HG02973 (cell line): Measurements from ENCODE around the gene PPP2R2C.

Source experiments
- ATAC-seq: cut with Tn5 transposase; IDR thresholded peaks from one replicate; pipeline ENCODE4 v1.9.1; 2021; ENCODE audit warnings: moderate library complexity; ENCODE audit not compliant: unreplicated experiment

The PPP2R2C gene

DNA sequence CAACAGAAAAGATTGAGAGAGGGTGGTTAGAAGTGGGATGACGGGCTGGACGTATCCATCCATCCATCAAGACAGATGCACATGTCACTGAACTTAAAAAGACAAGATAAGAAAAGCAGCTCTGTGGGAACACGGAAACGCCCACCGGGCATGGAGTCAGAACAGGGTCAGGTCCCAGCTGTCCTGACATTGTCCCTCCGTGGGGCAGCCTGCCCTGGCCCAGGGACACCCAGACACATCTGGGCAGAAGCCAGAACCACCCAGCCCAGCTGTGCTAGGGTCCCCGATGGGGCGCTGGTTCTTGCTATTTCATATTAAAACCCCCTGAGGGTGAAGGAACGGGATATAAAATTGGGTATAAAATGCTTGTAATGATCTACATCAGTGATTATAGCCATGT, 88.5 kb downstream of the PPP2R2C start:
- ATAC-seq, result no peak

DNA sequence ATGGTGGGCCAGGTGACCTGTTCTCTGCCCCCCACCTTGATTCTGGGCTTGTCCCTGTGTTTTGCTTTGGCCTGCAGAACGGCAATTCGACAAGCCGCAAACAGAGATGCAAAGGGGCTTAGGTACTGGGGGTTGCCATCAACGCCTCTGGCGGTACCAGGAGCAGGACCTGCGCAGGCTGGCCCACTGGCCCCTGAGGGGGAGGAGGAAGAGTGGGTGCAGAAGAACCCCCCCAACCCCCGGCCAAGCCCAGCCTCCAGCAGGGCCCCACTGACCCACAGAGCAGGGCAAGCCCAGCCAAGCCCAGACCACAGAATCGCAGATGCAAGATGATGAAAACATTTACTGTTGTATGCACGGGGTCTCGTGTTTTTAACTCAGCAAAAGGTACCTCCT, 89.4 kb downstream of the PPP2R2C start:
- no peak for ATAC-seq

DNA sequence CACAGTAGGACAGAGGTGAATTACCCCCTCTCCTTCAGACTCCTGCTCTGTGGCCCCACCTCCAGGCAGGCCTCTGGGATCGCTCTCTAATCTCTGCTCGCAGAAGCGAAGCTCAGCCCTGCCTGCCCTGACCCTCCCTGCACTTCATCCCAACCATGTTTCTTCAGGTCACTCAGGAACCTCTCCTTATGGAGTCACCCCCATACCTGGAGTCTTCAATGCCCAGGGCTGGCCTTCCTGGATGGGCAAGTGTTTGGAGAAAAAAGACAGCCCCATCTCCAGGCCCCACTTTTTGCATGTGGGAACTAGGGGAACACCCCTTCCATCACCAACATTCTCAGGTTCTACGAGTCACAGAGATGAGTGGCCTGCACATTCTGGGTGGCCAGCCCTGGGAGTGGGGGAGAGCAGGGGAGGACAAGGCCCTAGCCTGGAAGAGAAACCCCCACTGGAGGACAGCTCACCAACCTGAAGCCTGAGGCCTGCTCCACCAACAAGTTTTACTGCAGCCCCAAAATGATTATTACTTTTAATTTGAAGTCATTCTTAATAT, 90.8 kb downstream of the PPP2R2C start:
- no peak for ATAC-seq

DNA sequence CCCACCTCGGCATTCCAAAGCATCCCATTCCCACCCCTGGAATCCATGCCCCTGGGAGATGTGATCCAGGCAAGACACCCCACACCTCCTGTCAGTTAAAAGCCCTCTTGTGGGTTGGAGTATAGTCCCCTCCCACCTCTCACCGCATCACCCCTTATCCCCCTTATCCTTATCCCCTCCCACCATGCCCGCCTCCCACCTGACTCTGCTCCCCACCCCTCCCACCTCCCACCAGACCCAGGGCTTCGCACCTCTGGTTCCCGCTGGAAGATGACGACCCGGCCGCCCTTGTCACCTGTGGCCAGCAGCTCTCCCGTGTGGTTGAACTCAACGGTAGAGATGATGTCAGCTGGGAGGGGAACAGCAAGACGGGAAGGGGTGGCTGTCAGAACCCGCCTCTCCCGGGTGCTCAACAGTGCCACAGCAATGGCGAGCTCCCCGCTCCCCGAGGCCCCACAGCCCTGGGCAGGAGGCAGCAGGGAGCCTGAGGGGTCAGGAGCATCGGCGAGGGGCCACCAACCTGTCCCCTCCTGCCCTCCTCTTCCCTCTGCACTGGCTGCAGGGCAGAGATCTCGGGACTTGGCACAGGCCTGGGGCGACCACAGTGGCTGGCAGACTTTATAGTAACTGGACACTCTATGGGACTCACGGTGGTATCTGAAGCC, 91.5 kb downstream of the PPP2R2C start:
- no peak for ATAC-seq

DNA sequence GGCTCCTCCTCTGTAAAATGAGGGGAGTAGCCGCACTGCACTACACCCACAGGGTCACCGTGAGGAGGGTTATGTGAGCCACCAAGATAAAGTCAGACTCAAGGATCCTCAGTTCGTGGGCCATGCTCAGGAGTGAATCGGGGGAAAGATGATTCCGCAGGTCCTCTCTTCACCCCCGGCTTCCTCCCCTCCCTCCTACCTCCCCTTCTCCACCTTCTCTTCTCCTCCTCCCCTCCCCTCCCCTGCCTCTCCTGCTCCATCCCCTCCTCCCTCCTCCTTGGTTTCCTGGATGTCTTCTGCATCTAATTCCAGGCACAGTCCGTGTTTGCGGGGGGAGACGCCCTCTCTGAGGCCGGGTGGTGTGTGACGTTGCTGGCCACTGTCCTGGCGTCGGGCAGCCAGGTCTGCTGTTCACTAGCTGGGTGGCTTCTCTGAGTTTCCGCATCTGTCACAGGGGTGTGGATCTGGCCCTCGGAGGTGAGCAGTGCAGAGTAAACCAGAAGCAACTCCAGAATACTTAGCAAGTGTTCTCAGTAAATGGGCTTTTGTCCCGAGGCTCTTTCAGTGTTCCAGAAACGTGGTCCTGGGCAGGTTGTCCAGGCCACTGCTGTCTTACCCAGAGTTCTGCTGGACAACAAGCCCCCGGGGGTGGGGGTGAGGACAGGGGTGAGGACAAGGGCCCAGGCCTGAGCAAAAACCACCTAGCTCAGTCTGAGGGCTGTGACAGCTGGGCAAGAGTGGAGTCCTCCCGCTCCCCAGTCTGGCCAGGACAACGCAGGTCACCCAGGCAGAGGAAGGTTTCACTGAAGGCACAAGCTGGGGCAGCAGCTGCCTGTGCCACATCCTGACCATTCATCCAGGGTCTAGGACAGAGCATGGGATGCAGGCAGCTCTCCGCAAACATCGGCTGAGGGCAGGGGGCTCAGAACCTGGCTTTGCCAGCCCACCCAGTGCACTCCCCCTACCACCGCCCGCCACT, 92.4 kb downstream of the PPP2R2C start:
- ATAC-seq, result no peak

DNA sequence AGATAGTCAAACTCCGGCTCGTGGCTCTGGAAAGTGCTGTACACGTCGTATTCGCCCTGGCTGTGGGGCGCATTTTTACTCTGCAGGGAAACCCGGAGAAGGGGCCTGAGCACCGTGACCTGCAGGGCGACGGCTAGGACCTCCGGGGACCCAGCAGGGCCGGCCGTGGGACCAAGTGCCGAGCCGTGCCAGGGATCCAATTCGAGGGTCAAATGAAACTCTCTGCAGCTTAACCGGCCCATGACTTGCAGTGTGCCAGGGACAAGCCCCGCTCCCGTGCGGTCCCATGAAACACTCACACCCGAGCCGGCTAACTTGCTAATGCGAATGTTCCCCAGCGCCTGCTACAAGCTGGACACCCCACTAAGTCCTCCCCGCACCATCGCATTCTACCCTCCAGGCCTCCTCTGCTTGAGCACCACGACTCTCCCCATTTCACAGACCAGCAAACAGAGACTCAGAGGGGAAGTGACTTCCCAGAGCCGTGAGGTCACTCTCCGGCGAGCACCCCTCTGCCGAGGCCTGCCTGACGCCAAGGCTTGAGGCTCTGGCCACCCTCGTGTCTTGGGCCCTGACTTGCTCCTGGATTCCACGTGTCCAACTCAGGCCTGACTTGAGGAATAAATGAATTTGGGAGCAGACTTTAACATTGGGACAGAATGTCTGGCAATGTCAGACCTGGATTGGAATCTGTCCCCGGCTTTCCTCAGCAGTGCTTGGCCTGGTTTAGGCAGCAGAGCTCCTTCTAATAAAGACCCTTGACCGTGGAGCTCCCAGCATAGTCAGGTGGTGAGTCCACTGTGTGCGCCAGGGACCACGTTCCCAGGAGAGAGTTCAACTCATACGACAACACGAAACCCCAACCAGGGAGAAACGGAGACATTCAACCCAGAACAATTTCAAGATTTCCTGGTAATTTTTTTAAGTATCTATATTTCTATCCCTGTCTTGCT, 93.6 kb downstream of the PPP2R2C start:
- no peak for ATAC-seq

DNA sequence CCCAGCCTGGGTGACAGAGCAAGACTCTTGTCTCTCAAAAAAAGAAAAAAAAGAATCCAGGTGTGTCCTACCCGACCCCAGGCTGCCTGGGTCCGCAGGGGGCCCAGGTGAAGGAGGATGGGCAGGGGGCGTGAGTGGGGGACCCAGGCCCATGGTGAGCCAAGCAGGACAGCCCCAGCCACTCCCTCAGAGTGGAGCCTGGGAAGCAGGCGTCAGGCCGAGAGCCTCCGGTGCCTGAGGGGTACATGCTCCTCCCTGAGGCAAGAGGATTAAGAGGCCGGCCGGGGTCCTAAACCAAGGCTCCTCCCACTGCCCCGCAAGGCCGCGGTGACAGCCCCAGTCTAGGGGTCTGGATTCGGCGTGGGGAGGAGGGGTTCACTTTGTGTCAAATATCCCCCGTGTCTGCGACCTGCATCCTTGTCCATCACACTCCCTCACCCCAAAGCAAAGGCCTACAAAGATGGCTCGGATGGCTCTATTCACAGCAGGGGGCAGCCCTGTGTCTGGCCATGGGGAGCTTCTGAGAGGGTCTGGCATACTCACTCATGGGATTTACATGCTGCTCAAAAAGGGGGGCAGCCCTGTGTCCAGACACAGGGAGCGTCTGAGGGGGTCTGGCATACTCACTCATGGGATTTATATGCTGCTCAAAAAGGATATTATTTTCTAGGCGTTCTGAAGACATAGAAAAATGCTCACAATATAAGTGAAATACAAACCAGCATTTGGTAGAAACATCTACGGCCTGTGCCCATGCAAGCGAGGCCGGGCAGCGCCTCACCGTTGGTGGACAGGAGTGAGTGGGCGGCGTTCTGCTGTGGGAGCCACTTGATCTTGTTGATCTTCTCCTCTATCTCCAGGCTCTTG, 94.6 kb downstream of the PPP2R2C start:
- ATAC-seq, result no peak

DNA sequence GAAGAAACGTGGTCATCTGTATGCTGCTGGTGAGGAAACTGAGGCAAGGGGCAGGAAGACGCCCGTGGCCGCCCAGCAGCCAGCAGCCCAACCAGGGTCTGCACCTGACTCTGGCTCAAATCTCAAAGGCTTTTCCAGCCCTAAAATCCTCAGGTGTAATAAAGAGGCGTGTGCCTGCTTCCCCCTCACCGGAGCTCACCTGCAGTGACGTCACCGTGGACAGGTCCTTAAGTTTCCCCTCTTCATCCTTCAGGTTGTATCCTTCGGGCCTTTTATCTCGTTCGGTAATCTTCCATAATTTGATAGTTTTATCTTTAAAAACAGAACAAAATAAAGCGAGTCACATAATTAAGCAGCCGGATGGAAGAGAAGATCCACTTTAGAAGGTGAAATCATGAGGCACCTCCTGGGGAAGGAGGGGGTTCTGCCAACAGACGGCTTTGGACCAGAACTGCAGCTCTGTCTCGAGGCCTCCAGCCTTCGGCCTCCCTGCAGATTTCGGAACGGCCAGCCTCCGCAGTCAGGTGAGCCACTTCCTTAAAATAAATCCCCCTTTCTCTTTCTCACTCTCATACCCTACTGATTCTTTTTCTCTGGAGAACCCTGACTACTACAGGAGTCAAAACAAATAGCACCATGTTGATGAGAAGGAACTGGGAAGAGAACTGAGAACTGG, 96.7 kb downstream of the PPP2R2C start:
- ATAC-seq, result no peak

DNA sequence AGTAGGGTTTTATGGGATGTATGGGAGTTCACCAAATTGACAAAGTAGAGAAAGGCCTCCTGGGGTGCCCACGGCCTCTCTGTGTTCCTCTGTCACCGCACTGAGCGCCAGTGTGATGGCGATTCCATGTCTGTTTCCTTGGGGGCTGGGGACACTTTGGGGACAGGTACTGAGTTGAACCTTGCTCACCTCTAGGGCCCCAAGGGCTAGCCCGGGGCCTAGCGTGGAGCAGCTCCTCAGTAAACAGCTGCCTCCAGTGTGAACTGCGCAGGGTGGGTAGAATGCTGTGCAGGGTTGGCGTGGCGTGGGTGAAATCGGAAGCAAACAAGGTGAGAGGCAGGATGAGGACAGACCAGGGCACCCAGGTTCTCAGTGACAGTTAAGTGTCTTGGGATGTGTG, 97.8 kb downstream of the PPP2R2C start:
- no peak for ATAC-seq

DNA sequence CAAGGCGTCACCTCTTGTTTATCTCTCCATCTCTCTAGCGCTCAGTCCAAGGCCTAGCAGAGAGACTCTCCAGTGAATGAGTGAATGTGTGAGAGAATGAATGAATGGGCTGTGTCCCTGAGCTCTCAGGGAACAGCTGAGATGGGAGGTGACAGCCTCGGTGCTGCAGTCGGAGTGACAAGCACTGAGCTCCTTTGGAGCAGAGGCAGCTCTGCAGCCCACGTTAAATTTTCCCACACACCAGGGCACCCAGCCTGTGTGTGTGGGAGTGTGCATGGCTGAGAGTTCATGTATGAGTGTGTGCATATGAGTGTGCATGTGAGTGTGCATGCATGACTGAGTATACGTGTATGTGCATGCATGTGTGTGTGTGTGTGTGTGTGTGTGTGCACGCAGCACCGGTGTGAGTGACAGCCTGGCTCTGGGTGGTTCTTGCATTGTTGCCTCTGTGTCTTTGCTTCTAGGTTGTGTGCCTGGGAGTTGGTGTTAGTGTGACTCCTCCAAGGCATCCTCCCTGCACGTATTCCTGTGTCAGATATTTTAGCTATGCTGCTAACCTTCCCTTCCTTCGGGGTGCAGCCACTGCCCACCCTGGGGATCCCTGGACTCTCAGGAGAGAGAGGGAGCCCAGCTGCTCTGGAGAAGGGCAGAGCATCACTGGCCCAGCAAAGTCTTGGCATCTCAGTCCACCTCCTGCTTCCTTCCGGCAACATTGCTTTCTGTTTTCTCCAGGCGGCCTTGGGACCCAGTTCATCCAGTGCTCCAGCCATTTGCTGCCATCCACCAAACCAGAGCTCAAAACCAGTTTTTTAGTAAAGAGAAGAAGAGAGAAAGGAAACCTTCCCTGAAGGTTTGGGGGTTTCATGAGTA, 98.6 kb downstream of the PPP2R2C start:
- ATAC-seq, result no peak

DNA sequence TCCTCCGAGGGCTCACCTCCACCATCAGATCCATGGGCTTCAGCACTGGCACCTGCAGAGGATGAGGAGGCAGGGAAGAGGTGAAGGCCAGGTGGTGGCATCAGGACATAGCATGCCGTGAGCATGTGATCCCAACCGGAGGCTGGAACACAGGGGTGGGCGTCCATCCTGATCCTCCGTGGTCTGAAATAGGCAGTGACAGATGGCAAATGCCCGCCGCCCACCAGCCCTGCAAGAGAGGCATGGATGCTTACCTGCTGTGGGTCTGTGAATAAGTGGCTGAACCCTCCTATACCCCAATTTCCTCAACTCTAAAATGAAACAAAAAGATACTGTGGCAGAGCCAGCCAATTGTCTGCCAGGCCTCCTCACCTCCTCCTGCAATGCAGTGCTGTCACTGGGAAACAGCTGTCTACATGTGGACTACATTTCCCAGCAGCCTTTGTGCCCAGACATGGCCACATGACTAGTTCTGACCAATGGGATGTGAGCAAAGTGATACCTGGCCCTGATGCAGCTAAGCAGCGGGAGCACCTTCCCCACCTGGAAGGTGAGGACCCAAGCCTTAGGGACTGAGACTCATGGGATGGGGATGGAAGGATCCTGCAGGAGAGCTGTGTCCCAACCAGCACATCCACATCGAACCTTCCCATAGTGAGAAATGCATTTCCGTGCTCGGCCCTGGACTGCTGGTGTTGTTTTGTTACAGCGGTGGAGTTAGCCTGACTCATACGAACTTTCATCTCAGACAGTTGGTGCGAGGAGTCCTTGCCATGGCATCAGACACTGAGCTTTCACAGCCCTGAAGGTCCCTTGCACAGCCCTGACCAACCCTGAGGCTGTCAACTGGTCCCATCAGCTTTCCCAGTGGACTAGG, 99.5 kb downstream of the PPP2R2C start:
- peak; percentile 74 for ATAC-seq

DNA sequence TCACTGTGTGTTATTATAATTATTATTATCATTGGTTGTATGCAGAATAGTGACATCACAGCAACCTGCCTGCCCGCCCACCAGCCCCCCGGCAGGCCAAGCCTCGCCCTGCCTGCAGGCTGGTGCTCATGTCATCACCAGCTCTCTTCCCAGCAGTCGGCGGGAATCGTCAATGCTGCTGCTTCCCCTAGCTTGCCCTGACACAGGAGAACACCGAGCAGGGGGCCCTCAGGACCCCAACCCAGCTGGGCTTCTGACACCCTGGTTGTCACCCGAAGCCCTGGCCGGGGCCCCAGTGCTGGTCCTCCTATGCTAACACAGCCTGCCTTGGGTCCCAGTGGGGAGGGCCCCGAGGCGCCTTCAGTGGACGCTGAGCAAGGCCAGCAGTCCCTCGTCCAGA, 100.6 kb downstream of the PPP2R2C start:
- no peak for ATAC-seq

DNA sequence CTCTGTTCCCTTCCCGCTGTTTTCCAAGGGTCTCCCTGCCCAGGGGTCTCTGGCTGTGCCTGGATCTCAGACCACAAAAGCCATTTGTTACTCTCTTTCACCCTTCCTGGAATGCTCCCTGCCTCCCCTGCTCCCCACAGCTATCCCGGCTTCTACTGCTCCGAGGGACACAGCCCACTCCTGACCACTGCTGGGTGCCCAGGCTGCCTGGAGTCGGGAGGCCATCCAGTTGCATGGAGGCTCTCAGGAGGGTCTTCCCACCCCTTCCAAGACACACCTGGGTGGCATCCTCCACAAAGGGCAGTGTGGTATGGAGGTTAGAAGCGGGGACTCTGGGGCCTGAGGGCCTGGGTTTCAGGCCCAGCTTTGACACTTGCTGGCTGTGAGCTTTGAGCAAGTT, 101.1 kb downstream of the PPP2R2C start:
- ATAC-seq, result no peak

DNA sequence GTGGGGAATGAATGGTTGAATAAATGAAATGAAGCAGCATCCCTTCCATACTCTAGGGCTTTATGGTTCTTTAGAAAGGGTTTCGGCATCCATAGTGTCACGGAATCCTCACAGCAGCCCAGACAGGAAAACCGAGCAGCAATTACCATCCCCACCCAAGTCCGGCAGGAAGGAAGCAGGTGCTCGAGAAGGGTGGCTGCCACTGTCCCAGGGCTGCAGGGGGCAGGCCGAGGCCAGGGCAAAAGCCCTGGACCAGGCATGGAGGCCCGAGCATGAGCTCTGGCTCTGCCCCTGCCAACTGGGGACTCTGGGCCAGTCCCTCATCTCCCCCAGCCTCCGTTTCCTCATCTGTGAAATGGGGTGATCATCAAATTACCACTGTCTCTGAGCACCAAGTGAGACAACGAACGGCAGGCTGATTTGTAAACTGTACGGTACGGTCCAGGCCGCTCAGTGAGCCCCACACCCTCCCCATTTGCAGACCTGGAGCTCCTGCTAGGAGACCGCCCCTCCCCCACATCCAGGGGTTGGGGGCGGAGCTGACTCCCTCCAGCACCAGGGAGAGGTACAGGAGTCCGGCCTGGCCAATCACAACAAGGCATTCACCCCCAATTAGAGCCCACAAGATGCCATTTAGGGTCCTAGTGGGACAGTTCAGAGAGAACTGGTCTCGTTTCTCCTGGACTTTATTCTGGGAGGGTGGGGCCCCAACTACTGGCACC, 102.3 kb downstream of the PPP2R2C start:
- no peak for ATAC-seq

DNA sequence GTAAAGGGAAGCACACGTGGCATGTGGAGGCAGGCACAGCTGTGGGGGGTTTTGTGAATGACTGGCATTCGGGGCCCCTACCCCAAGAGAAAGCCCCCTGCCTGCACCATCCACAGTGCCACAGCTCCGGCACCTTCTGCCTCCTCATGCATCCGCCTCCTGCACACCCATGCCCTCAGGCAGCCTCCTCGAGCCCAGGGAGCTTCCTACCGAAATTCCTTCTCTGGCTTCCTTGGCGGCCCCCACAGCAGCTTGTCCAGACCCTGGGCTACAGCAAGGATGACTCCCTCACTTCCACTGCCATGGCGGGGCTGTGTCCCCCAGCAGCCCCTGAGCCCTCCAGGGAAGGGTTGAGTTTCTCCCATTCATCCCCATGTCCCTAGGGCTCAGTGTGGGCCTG, 102.9 kb downstream of the PPP2R2C start:
- ATAC-seq, result no peak

DNA sequence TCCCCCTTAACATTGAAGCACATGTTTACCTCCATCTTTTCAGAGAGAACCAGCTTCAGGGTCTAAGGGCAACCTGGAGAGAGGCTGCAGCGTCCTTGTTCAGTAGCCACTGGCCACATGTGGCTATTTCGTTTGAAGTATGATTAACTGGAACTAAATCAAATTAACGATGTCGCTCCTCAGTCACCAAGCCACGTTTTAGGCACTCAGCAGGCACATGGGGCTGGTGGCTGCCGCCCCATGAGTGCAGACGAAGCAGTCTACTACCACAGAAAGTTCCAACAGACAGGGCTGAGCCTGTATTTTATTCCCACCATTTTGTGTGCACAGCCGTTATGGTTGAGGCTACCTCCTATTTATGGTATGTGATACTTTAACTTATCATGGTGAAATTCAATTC, 103.4 kb downstream of the PPP2R2C start:
- no peak for ATAC-seq

DNA sequence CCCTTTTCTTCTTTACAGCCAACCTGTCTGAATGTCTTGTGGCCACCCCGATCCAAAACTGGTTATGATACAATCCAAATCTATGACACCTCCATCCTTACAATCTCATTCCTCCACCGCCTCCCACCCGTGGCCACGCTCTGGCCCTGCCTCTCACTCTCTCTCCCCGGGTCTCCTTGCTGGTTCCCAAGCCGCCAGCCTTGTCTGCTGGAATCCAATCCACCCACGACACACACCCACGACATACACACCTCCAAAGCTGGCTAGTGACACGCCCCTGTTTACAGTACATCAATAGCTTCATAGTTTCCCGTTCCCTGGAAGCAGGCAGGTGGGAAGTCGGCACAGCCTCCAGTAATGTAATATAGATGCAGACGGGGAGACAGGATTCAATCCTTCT, 103.8 kb downstream of the PPP2R2C start:
- no peak for ATAC-seq
